HL-60 (cell line): Measurements from ENCODE around the gene XYLT1.

Source experiments
- CTCF ChIP-seq: IDR thresholded peaks from one replicate; pipeline ENCODE4 v1.5.1; 2011; ENCODE audit warnings: low read length, control low read depth, inconsistent platforms; ENCODE audit not compliant: insufficient read depth
- POLR2AphosphoS5 ChIP-seq: IDR thresholded peaks from 2 replicates; pipeline ENCODE4 v1.6.1; 2012; ENCODE audit warnings: low read depth

DNA sequence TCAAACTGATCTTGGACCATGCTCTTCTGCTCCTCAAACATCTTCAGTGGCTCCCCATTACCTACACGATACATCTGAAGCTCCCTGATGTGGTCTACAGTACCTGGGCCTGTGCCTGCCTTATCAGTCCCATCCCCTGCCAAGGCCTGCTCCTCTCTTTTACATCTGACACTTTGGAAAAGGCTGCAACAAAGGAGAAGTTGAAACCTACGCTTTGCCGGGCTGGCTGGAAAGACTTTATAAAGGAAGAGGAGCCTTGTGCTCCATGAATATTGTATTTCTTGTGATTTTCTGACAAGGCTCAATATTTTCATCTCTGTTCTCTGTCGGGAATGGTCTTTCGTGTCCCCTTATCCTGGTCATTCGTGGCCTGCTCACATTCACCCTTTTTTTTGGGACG is 132.5 kb downstream of the XYLT1 start:
- TF ChIP-seq CTCF (no peak), POLR2AphosphoS5 (no peak)
